ENCODE measurements around the gene TCN1.

- TF ChIP-seq CTCF (IDR thresholded peaks at IDR 0.05), result no peak
- TF ChIP-seq POLR2A (IDR thresholded peaks at IDR 0.05), result no peak
Measured at GRCh38 chr11:59877325-59877724, 11.0 kb upstream of the TCN1 start.

All from uterus (tissue), 2 donors.